Measurements from ENCODE around the gene GRB2.

DNA sequence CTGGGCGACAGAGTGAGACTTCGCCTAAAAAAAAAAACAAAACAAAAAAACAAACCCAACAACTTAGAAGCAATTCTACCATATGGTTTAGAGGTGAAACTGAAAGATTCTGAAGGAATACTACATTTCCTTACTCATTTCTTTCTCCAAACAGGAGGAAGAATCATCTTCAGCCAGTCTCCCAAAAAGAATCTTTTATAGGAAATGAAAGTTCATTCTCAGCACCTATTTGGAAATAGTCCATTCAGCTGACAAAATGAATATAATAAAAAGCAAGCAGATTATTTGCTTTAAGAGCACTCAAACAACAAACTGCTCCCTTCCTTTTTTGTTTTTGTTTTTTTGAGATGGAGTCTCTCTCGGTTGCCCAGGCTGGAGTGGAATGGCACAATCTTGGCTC lies 17.7 kb downstream of the GRB2 start:
- TF ChIP-seq, protein P1, sequence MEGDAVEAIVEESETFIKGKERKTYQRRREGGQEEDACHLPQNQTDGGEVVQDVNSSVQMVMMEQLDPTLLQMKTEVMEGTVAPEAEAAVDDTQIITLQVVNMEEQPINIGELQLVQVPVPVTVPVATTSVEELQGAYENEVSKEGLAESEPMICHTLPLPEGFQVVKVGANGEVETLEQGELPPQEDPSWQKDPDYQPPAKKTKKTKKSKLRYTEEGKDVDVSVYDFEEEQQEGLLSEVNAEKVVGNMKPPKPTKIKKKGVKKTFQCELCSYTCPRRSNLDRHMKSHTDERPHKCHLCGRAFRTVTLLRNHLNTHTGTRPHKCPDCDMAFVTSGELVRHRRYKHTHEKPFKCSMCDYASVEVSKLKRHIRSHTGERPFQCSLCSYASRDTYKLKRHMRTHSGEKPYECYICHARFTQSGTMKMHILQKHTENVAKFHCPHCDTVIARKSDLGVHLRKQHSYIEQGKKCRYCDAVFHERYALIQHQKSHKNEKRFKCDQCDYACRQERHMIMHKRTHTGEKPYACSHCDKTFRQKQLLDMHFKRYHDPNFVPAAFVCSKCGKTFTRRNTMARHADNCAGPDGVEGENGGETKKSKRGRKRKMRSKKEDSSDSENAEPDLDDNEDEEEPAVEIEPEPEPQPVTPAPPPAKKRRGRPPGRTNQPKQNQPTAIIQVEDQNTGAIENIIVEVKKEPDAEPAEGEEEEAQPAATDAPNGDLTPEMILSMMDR (IDR thresholded peaks at IDR 0.05; ENCODE audit: insufficient read depth, low read length, poor library complexity, severe bottlenecking), result no peak
- no peak for TF ChIP-seq EZH2phosphoT487 (conservative IDR thresholded peaks at IDR 0.05; ENCODE audit: low read length)

Measured in SU-DHL-6 (cell line).